ENCODE data around the gene ALKAL2. TPM values are rescaled to one million over a fixed set of nuclear protein-coding genes. Genes with fewer than 3 reads are reported as not detected.

ALKAL2 gene
- total and polyA plus RNA-seq, 2 donors = 1.7 to 13.3 TPM

- 66% methylated on average over 13 of the region's 13 CpGs for whole genome bisulfite sequencing
- H3K9me3 ChIP-seq (ENCODE audit: control insufficient read depth in 2 of 2, insufficient read depth in 1 of 2, low read length in 1 of 2) = no peaks in the 10 kb centered on the region
Observed at GRCh38 chr2:309148-309953, 21.5 kb upstream of the ALKAL2 start.

GRCh38 chr2:305366-305765 is 17.5 kb upstream of the ALKAL2 start:
- Histone ChIP-seq H3K36me3 (ENCODE audit: control insufficient read depth in 2 of 2, insufficient read depth in 2 of 2, low read length in 1 of 2) (no peaks in the 10 kb centered on the region), H3K27me3 (ENCODE audit: control insufficient read depth in 2 of 2, insufficient read depth in 1 of 2, low read length in 1 of 2) (no peaks in the 10 kb centered on the region), H3K4me1 (ENCODE audit: control insufficient read depth in 2 of 2, insufficient read depth in 2 of 2, low read length in 2 of 2) (no peaks in the 10 kb centered on the region), H3K4me3 (ENCODE audit: low read length in 2 of 2) (no peak overlapping the region), H3K9me3 (ENCODE audit: control insufficient read depth in 2 of 2, insufficient read depth in 1 of 2, low read length in 1 of 2) (no peaks in the 10 kb centered on the region), H3K27ac (ENCODE audit: low read depth in 1 of 2, low read length in 1 of 2) (no peak overlapping the region)
- 98% methylated on average over 9 of the region's 9 CpGs for WGBS
- DNase-seq (ENCODE audit: low read depth in 6 of 9, low spot score in 9 of 9) = no peak

More at GRCh38 chr2:309148-309953, 21.5 kb upstream of the ALKAL2 start:
- Histone ChIP-seq H3K27ac (ENCODE audit: low read depth in 1 of 2, low read length in 1 of 2) (no peak overlapping the region), H3K27me3 (ENCODE audit: control insufficient read depth in 2 of 2, insufficient read depth in 1 of 2, low read length in 1 of 2) (peaks cover 0 to 3% of the 10 kb centered on the region in 2 donors), H3K4me3 (ENCODE audit: low read length in 2 of 2) (no peak overlapping the region), H3K4me1 (ENCODE audit: control insufficient read depth in 2 of 2, insufficient read depth in 2 of 2, low read length in 2 of 2) (no peaks in the 10 kb centered on the region), H3K36me3 (ENCODE audit: control insufficient read depth in 2 of 2, insufficient read depth in 2 of 2, low read length in 1 of 2) (no peaks in the 10 kb centered on the region)
- DNase-seq (ENCODE audit: low read depth in 6 of 9, low spot score in 9 of 9) = no peak

GRCh38 chr2:296354-296753 is 8.5 kb upstream of the ALKAL2 start:
- no peaks in the 10 kb centered on the region for H3K36me3 ChIP-seq (ENCODE audit: control insufficient read depth in 2 of 2, insufficient read depth in 2 of 2, low read length in 1 of 2)
- H3K4me1 ChIP-seq (ENCODE audit: control insufficient read depth in 2 of 2, insufficient read depth in 2 of 2, low read length in 2 of 2) = no peaks in the 10 kb centered on the region
- no peak for DNase-seq (ENCODE audit: low read depth in 6 of 9, low spot score in 9 of 9)
- H3K27ac ChIP-seq (ENCODE audit: low read depth in 1 of 2, low read length in 1 of 2) = no peak overlapping the region
- peaks cover 3 to 15% of the 10 kb centered on the region in 2 donors for H3K27me3 ChIP-seq (ENCODE audit: control insufficient read depth in 2 of 2, insufficient read depth in 1 of 2, low read length in 1 of 2)
- no peaks in the 10 kb centered on the region for H3K9me3 ChIP-seq (ENCODE audit: control insufficient read depth in 2 of 2, insufficient read depth in 1 of 2, low read length in 1 of 2)
- WGBS = 88% methylated on average over 3 of the region's 3 CpGs
- no peak overlapping the region for H3K4me3 ChIP-seq (ENCODE audit: low read length in 2 of 2)

GRCh38 chr2:295090-295489 is 7.2 kb upstream of the ALKAL2 start:
- Histone ChIP-seq H3K36me3 (ENCODE audit: control insufficient read depth in 2 of 2, insufficient read depth in 2 of 2, low read length in 1 of 2) (no peaks in the 10 kb centered on the region), H3K27ac (ENCODE audit: low read depth in 1 of 2, low read length in 1 of 2) (no peak overlapping the region), H3K27me3 (ENCODE audit: control insufficient read depth in 2 of 2, insufficient read depth in 1 of 2, low read length in 1 of 2) (peaks cover 14 to 28% of the 10 kb centered on the region in 2 donors), H3K9me3 (ENCODE audit: control insufficient read depth in 2 of 2, insufficient read depth in 1 of 2, low read length in 1 of 2) (peaks cover 0 to 1% of the 10 kb centered on the region in 2 donors), H3K4me1 (ENCODE audit: control insufficient read depth in 2 of 2, insufficient read depth in 2 of 2, low read length in 2 of 2) (no peaks in the 10 kb centered on the region), H3K4me3 (ENCODE audit: low read length in 2 of 2) (no peak overlapping the region)
- DNase-seq (ENCODE audit: low read depth in 6 of 9, low spot score in 9 of 9) = no peak
- 89% methylated on average over 5 of the region's 5 CpGs for WGBS

GRCh38 chr2:290090-290722 is 2.3 kb upstream of the ALKAL2 start:
- no peaks in the 10 kb centered on the region for H3K36me3 ChIP-seq (ENCODE audit: control insufficient read depth in 2 of 2, insufficient read depth in 2 of 2, low read length in 1 of 2)
- no peak overlapping the region for H3K27ac ChIP-seq (ENCODE audit: low read depth in 1 of 2, low read length in 1 of 2)
- peaks cover 62 to 71% of the 10 kb centered on the region in 2 donors for H3K27me3 ChIP-seq (ENCODE audit: control insufficient read depth in 2 of 2, insufficient read depth in 1 of 2, low read length in 1 of 2)
- no peaks in the 10 kb centered on the region for H3K4me1 ChIP-seq (ENCODE audit: control insufficient read depth in 2 of 2, insufficient read depth in 2 of 2, low read length in 2 of 2)
- peaks cover 0 to 2% of the 10 kb centered on the region in 2 donors for H3K9me3 ChIP-seq (ENCODE audit: control insufficient read depth in 2 of 2, insufficient read depth in 1 of 2, low read length in 1 of 2)
- WGBS = 11% methylated on average over 15 of the region's 15 CpGs
- peak overlapping the region in 1 of 2 donors; percentile 35 for H3K4me3 ChIP-seq (ENCODE audit: low read length in 2 of 2)
- peak in 5 of 9 donors; percentile 3 to 41 (median 10) for DNase-seq (ENCODE audit: low read depth in 6 of 9, low spot score in 9 of 9)

- peaks cover 62 to 74% of the 10 kb centered on the region in 2 donors for H3K27me3 ChIP-seq (ENCODE audit: control insufficient read depth in 2 of 2, insufficient read depth in 1 of 2, low read length in 1 of 2)
- H3K36me3 ChIP-seq (ENCODE audit: control insufficient read depth in 2 of 2, insufficient read depth in 2 of 2, low read length in 1 of 2) = no peaks in the 10 kb centered on the region
- 3% methylated on average over 60 of the region's 60 CpGs for WGBS
- peak overlapping the region in 1 of 2 donors; percentile 35 for H3K4me3 ChIP-seq (ENCODE audit: low read length in 2 of 2)
- H3K4me1 ChIP-seq (ENCODE audit: control insufficient read depth in 2 of 2, insufficient read depth in 2 of 2, low read length in 2 of 2) = no peaks in the 10 kb centered on the region
- no peak for DNase-seq (ENCODE audit: low read depth in 6 of 9, low spot score in 9 of 9)
- H3K27ac ChIP-seq (ENCODE audit: low read depth in 1 of 2, low read length in 1 of 2) = no peak overlapping the region
- H3K9me3 ChIP-seq (ENCODE audit: control insufficient read depth in 2 of 2, insufficient read depth in 1 of 2, low read length in 1 of 2) = peaks cover 0 to 2% of the 10 kb centered on the region in 2 donors
Observed at GRCh38 chr2:289362-290089, 1.6 kb upstream of the ALKAL2 start.

- no peak for DNase-seq (ENCODE audit: low read depth in 6 of 9, low spot score in 9 of 9)
- no peaks in the 10 kb centered on the region for H3K4me1 ChIP-seq (ENCODE audit: control insufficient read depth in 2 of 2, insufficient read depth in 2 of 2, low read length in 2 of 2)
- H3K27me3 ChIP-seq (ENCODE audit: control insufficient read depth in 2 of 2, insufficient read depth in 1 of 2, low read length in 1 of 2) = peaks cover 64 to 74% of the 10 kb centered on the region in 2 donors
- H3K36me3 ChIP-seq (ENCODE audit: control insufficient read depth in 2 of 2, insufficient read depth in 2 of 2, low read length in 1 of 2) = no peaks in the 10 kb centered on the region
- 5% methylated on average over 42 of the region's 42 CpGs for WGBS
- no peak overlapping the region for H3K27ac ChIP-seq (ENCODE audit: low read depth in 1 of 2, low read length in 1 of 2)
- peak overlapping the region in 1 of 2 donors; percentile 49 for H3K4me3 ChIP-seq (ENCODE audit: low read length in 2 of 2)
- H3K9me3 ChIP-seq (ENCODE audit: control insufficient read depth in 2 of 2, insufficient read depth in 1 of 2, low read length in 1 of 2) = peaks cover 0 to 2% of the 10 kb centered on the region in 2 donors
Observed at GRCh38 chr2:288758-289361, 969 bp upstream of the ALKAL2 start.

GRCh38 chr2:287471-287885 is 413 bp downstream of the ALKAL2 start:
- Histone ChIP-seq H3K9me3 (ENCODE audit: control insufficient read depth in 2 of 2, insufficient read depth in 1 of 2, low read length in 1 of 2) (peaks cover 0 to 2% of the 10 kb centered on the region in 2 donors), H3K36me3 (ENCODE audit: control insufficient read depth in 2 of 2, insufficient read depth in 2 of 2, low read length in 1 of 2) (peaks cover under 1 to 4% of the 10 kb centered on the region in 2 donors), H3K4me1 (ENCODE audit: control insufficient read depth in 2 of 2, insufficient read depth in 2 of 2, low read length in 2 of 2) (no peaks in the 10 kb centered on the region), H3K27ac (ENCODE audit: low read depth in 1 of 2, low read length in 1 of 2) (no peak overlapping the region), H3K27me3 (ENCODE audit: control insufficient read depth in 2 of 2, insufficient read depth in 1 of 2, low read length in 1 of 2) (peaks cover 64 to 70% of the 10 kb centered on the region in 2 donors), H3K4me3 (ENCODE audit: low read length in 2 of 2) (peak overlapping the region in 1 of 2 donors; percentile 49)
- WGBS = 1% methylated on average over 46 of the region's 46 CpGs
- peak in 1 of 9 donors; percentile 18 for DNase-seq (ENCODE audit: low read depth in 6 of 9, low spot score in 9 of 9)
